DOHH2 (cell line): Measurements from ENCODE around the gene CATSPER3.

ENCODE experiments used
- CTCF ChIP-seq: fragments of 200-600 bp; sonication (generic); IDR thresholded peaks from one replicate; pipeline ENCODE4 v1.5.1; 2014; ENCODE audit warnings: antibody characterized with exemption, mild to moderate bottlenecking, low read depth, low read length; ENCODE audit not compliant: poor library complexity, severe bottlenecking
- EZH2phosphoT487 ChIP-seq: fragments of 200-600 bp; sonication (generic); IDR thresholded peaks from 2 replicates; pipeline ENCODE4 v1.6.1; 2017; ENCODE audit warnings: borderline replicate concordance, mild to moderate bottlenecking, antibody characterized with exemption, low read length, moderate library complexity, mixed read lengths

- TF ChIP-seq EZH2phosphoT487 = no peak
- no peak for TF ChIP-seq CTCF
Observed at GRCh38 chr5:135051399-135051798, 83.7 kb downstream of the CATSPER3 start.
